IPS-11a (cell line): ENCODE measurements around the gene AFF1.
"Not testable (repeated sequence)": the region's sequence is repeated elsewhere in the genome, so short reads cannot be mapped to it uniquely, and the experiment has no call there.

Experiments
- H3K4me3 ChIP-seq: one replicate; pipeline ENCODE4 v1.5.1; 2013; ENCODE audit warnings: low read depth, low read length, control low read depth

AFF1 gene

DNA sequence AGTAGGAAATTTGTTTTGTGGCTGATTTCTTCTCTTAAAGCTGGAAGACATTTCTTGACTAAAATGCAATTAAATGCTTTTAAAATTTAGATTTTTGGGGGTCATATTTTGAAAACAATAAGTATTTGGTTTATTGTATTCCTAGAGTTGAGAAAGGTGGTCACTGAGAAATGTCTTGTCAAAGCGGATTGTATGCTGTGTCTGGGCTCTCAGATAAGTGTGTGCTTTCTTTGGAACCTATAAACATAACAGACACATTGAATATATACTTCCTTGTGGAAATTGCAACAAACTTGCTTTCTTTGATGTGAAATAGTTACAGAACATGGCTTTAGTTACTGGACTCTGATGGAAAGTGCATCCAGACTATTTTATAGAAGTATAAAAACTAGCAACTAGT lies 75.4 kb downstream of the AFF1 start:
- no peak overlapping the region for H3K4me3 ChIP-seq

DNA sequence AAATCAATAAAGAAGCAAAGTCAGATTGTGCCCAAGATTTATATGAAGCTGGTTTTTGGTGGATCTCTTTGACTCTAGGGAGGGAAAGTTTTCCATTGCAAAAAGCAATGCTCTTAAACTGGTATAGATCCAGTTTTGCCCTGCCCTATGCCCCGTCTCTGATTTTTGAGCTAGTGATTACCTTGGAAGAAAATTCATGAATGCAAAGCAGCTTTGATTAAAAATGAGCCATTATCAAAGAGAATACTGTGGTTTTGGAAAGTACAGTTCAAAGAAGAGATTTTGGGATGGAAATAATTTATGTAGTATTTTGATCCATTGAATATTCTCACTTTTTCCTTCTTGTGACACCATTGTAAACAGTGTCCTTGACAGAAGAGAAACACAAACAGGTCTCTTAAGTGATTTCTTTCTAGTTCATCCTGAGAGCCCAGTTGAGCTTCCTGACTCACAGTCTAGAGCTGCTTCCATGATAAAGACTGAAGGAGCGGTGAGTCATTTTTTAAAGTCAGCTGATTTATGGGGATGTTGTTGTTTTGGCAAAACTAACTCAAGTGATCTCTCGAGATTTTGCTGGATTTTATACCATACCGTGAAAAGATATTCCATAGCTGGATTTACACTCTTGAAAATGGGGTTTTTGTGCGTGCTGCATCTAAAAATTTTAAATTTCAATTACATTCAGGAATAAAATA lies 76.7 kb downstream of the AFF1 start:
- H3K4me3 ChIP-seq, result no peak overlapping the region

DNA sequence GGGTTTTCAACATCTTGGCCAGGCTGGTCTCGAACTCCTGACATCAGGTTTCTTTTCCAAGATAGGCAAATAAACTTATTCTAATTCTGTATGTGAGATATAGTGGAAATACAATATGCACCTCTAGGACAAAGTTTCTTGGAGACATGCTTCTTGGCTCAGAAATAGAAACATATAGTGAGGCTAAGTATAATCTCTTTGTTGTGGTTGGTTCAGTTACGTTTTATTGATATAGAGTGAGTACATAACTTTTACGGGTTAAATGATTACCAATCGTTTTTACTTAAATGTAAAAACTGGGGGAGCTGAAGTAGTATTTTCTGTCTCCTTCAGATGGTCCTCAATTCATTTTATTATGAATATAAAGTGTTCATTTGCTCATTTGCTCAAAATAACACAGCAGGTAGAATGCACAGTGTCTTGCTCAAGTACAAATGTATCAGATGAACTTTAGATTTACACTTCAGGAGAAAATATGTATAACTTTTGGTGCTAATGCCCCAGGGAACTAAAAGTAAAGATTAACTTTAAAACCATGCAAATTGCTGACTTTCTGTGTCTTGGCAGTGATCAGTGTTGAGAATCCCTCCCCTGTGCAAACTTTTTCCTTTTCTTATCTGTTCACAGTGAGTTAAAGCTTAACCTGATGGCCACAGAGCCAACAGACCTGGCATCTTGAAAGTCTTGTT lies 77.6 kb downstream of the AFF1 start:
- no peak overlapping the region for H3K4me3 ChIP-seq

DNA sequence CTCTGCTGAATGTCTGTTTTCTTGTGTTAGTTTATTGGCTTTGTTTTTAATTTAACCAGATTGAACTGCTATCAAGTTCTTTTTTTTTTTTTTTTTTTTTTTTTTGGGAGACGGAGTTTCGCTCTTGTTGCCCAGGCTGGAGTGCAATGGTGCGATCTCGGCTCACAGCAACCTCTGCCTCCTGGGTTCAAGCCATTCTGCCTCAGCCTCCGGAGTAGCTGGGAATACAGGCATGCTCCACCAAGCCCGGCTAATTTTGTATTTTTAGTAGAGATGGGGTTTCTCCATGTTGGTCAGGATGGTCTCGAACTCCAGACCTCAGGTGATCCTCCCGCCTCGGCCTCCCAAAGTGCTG lies 78.1 kb downstream of the AFF1 start:
- not testable (repeated sequence) for H3K4me3 ChIP-seq

DNA sequence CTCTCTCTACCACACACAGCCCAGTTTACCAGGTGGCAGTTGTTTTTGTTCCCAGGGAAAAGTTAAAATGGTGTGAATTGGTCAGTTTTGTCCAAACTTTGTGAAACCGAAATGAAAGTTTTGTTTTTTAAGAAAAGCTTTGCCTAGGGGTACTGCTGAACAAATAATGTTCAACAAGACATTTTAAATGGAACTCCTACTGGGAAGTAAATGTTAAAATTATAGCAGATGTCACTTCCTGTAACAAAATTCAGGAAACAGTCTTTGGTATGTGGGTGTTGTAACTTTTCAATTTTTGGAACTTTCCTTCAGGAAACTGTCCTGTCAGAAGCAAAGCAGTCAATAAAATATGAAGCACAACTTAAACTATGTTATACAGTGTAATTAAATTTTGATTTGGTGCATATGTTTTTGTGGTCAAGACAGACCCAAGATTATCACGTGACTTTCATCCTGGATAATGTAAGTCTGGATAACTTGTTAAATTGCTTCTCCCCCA lies 79.5 kb downstream of the AFF1 start:
- H3K4me3 ChIP-seq, result no peak overlapping the region

DNA sequence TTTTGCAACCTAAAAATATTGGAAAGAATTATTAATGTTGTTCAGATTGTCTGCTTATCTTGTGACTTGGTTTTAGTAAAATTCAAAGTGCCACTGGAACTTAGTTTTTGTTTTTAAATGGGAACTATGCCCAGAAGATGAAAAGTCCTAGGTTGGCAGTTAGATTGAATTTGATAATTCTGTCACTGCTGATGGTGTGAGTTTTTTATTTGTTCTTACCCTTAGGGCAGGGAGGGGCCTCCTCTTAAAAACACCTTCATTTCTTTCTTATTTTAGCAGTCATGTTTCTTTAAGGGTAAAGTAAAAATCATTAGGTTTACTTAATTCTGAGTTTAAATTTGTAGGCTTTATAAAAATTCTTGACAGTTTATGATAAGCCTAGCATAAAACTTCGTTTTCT lies 80.6 kb downstream of the AFF1 start:
- H3K4me3 ChIP-seq, result no peak overlapping the region

DNA sequence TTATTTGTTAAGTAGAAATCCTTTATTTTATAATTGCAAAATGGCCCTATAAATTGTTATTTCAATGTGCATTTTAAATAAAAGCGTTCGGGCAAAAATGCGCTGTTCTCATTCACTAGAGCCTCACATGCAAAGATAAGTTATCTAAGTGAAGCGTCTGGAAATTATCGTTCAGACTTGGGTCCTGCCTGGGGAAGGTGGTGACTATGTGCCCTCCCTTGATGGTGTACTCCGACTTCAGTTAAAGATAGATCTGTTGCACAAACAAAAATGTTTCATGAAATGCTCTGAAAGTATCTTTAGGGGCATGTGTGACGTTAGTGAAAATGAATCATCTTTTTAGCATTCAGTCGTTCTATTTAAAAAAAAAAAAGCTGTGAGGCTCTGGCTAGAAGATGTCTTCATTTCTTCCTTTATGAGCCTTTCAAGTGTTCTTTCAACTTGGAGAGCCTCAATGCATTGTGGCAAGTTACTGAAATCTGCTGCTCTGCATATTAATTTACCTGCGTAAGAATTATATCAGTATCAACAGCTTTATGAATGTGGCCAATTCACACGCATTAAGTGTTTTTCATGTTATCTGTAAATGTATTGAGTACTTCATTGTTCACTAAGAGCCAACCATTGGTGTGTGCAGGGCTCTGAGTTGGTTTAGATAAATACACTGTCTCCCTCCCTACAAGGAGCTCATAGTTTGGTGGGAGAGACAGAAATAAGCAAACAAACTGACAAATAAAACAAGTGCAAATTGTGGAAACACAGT lies 83.0 kb downstream of the AFF1 start:
- no peak overlapping the region for H3K4me3 ChIP-seq

DNA sequence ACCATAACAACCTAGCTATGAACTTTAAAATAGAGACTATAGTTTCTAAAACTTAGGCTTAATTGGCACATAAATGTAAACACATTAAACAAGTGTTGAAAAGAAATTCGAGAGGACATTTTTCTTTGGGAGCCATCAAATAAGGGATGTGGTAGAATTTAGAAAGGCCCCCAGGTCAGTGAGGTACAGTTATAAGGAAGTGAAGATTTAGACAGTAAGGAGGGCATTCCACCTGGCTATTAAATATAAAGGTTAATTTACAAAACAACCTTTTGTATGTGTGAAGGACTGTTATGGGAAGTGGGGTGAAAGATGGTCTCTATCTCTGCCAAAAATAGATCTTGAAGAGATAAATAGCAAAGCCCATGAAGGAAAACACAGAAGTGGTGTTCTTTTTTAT lies 83.9 kb downstream of the AFF1 start:
- H3K4me3 ChIP-seq, result no peak overlapping the region

DNA sequence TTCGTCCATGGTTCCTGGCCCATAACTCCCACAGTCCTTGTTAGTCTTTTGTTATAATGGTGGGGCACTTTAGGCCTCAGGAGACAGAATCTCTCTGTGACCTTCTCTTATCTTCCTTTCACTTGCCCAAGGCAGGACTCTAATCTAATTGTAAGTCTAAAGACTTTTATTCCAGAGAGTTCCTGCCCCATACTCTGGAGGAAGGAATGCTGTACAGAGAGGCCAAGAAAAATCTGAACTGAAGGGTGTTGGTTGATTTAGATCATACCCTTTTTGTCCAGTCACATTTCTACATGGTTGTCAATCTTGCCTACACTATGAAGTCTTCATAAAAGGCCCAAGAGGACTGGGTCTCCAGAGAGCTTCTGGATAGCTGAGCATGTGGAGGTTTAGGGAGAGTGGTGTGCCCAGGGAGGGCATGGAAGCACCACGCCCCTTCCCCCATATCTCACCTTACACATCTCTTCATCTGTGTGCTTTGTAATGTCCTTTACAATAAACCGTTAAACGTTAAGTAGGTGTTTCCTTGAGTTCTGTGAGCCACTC lies 84.5 kb downstream of the AFF1 start:
- no peak overlapping the region for H3K4me3 ChIP-seq

DNA sequence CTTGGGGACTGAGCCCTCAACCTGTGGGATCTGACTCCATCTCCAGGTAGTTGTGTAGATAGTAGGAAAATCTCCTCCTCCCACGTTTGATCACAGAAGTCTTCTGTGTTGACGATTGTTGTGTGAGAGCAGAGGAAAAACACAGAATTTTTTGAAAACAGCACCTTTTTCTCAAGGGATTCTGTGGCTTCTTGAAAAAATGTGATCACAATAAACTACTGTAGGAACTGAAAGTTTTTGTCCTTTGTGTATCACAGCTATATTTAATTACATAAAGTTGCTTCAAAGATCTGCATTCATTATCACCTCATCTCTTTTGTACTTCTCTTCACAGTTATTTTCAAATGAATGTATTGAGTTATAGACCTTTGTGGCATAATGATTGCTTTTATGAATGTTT lies 85.1 kb downstream of the AFF1 start:
- H3K4me3 ChIP-seq, result no peak overlapping the region

DNA sequence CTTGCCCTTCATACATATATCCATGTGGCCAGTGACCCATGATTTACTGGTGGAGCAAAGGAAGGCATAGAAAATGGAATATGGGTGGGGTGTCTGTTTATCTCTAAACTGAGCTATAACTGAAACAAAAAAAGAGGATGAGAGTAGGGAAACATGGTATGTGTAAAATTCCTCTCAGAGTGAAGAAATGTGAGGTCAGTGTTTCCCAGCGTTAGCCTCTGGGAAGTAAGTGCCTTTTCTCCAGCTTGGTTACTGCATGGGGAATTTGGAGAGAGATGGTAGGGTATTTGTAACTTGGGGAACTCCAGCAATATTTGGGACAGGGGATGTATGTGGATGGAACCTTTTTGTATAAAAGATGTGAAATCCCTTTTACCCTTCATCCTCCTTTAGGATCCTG lies 89.4 kb downstream of the AFF1 start:
- no peak overlapping the region for H3K4me3 ChIP-seq

DNA sequence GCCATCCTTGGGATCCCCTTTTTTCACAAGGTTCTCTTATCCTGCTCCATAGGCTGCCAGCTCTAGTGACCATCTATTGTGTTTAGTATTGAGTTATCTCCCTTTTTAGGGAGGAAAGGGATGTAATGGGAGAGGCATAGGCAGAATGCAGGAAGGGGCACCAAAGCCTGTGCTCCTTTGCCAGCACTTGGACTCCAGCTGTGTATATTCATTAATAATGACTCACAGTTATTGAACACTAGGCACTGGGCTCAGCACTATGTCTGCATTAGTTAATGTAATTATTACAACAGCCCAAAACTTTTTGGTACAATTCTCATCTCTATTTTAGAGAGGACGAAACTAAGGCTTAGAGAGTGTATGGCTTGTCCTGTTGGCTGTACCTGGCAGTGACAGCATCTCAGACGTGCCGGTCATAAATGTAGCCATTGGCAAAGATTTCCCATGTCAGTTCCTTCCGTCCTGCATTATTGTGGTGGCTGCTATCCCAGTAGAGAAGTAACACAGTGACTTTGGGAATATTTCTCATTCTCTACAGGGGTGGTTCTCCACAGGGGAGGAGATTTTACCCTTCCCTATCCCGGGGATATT lies 90.3 kb downstream of the AFF1 start:
- H3K4me3 ChIP-seq, result no peak overlapping the region

DNA sequence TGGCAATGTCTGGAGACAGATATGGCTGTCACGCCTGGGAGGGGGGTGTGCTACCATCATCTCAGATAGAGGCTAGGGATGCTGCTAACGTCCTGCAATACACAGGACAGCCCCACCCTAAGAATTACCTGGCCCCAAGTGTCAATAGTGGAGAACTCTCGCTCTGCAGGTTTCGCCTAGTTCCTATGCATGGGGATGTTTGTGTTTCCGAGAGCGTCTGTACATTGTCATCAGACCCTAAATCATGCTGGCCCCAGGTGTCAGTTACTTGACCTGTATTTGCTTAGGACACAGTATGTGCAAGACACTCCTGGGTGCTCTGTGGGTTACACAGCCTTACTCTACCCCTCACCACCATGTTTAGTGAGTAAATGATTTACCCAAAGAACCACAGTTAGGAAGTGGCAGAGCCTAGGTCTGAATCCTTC lies 90.8 kb downstream of the AFF1 start:
- H3K4me3 ChIP-seq, result no peak overlapping the region

DNA sequence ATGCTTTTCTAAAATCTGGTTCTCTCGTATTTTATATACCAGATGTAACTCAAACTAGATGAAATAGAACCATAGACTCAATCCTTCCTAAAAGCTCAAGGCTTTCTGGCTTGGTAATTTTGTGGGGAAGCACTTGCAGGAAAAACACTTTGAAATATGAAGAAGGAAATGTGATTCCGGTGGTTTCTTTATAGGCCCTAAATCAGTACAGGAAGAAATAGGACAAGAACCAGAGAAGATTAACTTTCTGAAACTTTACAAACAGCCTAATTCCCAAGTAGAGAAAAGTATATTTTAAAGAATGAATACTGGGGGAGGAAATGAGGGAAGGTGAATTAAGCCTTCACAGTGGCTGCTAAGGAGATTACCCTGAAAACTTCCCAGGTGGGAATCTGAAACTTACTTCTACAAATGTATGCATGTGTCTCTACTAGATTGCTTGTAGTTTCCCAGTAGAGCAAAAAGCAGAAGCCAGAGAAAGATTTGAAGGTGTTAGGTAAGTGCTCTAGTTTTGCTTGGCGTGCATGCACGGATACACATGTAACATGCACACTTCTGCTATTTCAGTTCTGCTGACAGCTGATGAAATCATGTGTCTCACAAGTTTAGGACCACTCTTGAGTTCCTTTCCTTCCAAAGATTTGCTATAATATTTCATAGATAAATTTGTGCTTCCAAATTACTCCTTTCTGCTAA lies 92.1 kb downstream of the AFF1 start:
- no peak overlapping the region for H3K4me3 ChIP-seq

DNA sequence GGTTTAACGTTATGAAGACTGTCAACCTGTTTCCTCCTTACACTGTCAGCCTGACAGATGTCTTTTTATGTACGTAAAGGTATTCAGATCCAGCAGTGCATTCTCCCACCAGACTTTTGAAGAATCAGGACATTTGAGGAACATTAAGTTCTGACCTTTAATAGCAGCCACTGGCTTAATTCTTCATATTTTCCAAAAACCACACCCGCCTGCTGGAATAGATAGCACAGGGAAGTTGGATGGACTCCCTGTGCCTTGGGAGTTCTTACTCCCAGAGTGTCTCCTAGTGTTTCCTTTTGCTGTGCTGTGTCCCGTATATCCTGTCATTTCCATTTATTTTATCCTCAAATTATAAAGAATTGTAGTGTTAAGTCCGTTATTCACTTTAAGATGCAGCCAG lies 94.5 kb downstream of the AFF1 start:
- H3K4me3 ChIP-seq, result no peak overlapping the region

DNA sequence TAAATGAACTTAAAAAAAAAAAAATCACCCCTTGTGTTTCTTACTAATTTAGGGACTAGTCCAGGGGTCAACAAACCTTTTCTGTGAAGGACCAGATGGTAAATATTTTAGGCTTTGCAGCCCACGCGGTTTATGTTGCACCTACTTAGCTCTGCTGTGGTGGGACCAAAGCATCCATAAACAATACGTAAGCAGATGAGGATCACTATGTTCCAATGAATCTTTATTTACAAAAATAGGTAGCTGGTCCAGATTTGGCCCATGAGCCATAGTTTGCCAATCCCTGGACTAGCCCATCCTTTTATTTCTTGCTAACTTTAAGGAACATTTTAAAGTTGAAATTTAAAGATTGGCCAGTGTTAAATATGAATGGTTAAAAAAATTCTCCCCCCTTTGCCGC lies 95.3 kb downstream of the AFF1 start:
- no peak overlapping the region for H3K4me3 ChIP-seq

DNA sequence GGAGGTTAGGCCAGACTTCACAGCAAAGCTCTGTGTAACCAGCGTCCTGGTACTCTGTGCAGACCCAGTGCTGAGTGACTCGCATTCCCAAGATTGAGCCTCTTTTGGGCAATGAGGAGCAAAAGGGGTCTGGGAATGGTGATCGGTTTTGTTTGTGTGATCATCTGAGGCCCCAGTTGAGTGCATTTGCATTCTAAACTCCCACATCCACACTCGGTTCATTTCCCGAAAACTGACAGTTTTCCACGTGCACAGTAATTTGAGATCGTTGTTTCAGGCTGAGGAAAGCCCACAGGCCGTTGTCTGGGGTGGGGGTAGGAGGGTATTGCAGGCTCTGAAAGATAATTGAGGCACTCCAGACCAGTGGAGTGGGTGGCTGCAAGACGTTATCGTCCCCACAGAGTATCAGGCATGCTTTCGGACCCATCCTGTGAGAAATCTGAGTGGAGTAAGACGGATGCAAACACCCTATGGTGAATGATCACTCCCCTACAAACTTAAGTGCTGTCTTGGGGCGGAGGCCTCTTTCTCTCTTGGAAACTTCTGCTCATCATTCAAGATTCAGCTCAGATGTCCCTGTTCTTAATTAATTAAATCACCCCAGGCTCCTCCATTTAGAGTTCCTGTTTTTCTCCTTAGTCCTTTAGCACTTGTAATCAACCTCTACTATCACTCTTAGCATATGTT lies 96.1 kb downstream of the AFF1 start:
- H3K4me3 ChIP-seq, result no peak overlapping the region

DNA sequence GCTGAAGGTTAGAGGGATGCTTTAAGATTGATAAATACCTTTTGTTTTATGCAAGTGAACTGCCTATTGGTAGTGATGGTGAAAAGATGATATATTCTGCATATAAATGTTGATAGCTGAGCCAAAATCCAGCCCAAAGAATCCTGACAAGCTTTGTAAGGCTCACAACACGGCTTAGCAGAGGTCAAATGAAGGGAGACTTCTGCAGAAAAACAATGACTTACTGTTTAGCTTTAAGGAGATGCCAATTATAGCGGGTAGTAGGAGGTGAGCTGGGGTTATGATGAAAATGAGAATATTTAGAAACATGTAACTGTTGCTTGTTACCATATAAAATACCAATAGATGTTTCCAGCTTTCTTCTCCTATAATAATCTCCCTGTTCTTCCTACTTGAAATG lies 97.1 kb downstream of the AFF1 start:
- no peak overlapping the region for H3K4me3 ChIP-seq

DNA sequence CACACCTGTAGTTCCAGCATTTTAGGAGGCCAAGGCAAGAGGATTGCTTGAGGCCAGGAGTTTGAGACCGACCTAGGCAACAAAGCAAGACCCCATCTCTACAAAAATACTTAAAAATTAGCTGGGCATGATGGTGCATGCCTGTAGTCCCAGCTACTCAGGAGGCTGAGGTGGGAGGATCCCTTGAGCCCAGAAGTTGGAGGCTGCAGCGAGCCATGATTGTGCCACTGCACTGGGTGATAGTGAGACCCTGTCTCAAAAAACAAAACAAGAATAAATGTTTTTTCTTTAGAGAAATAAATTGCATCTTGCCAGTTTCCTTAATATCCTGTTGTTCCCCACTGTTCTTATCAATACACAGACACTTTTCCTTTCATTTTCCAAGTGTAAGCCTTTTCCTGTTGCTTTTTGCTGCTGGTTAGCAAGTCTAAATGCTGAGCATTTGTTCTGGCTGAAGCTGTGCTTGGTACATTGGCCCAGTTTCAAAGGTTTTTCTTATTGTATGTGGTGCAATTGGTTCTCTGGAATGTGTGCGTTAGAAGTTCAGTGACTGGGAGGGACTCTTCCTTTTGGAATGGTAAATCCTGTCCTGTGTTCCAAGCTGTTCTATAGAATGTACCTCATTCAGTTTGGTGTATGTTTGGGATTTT lies 98.2 kb downstream of the AFF1 start:
- no peak overlapping the region for H3K4me3 ChIP-seq

DNA sequence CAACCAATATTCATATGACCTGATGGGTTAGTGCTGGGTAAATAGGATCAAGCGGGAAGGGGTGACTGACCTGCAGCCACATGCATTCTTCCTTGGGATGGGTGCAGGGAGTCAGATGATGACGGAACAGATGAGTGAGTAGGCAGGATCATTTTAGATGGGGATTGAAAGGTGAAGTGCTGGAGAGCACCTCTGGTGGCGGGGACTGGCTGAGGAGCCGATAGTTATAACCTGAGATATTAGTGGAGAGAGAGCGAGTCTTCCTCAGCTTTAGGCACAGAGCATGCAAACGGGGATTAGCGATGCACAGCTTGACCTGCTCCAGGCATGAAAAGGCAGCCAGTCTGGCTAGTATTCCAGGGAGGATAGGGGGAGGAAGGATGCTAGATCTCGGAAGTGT lies 99.1 kb downstream of the AFF1 start:
- H3K4me3 ChIP-seq, result no peak overlapping the region
